Hindlimb muscle (tissue), 1 donor: ENCODE measurements around the gene NPAS1. TPM values are rescaled to one million over a fixed set of nuclear protein-coding genes. Genes with fewer than 3 reads are reported as not detected.

ENCODE experiments used
- DNase-seq: peaks from one replicate; pipeline ENCODE4 v3.0.0-alpha.2; 2013
- polyA plus RNA-seq: library from polyadenylated mRNA; unstranded; fragments of 120-200 nt; gene quantifications from one replicate; pipeline ENCODE4 v1.2.1, GENCODE V29; 2013; ENCODE audit not compliant: insufficient read length

Gene NPAS1
- polyA plus RNA-seq, 1 donor, result 7.0 TPM

DNA sequence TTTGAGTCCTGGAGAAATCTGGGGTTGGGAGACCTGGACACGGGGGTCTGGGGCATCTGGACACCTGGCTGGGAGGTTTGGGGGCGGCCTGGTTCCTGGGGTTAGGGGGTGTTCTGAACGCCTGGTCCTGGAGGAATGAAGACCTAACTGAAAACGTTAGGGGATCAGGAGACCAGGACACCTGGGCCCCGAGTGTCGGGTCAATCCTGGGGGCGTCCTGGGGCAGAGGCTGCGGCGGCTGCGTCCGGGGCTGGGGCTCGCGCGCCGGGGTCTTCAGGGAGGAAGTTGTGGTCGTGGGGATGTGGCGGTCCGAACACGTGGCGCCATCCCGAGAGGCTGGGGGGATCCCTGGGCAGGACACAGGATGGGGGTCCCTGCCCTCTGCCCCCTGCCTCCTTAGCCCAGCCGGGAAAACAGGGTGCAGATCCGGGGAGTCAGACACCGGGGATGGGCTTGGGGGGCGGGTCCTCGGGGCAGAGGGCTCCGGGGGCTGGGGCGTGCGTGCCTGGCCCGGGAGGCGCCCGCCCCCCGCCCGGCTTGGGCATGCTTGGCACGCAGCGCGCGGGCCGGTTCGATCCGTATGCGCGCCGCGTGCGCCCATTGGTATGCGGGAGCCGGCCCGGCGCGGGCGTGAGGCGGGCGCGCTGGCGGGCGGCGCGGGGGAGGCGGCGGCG is 632 bp downstream of the NPAS1 start:
- DNase-seq, result no peak

DNA sequence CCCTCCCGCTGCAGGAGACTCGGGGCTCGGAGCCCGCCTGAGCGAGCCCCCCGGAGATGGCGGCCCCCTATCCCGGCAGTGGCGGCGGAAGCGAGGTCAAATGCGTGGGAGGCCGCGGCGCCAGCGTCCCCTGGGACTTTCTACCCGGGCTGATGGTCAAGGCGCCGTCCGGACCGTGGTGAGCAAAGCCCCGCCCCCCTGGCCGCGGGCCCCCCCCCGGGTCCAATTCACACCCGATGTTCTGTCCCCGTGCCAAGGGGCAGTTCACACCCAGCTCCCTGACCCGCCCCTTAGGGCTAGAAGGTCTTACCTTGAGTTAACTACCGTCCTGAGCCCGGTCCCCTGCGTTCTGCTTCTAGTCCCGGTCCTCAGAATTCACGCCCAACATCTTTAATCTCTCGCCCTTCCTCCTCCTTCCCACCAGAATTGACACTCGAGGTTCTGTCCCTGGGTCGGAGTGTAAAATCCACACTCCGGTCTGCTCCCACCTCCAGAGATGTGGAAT is 1.4 kb downstream of the NPAS1 start:
- DNase-seq, result no peak

DNA sequence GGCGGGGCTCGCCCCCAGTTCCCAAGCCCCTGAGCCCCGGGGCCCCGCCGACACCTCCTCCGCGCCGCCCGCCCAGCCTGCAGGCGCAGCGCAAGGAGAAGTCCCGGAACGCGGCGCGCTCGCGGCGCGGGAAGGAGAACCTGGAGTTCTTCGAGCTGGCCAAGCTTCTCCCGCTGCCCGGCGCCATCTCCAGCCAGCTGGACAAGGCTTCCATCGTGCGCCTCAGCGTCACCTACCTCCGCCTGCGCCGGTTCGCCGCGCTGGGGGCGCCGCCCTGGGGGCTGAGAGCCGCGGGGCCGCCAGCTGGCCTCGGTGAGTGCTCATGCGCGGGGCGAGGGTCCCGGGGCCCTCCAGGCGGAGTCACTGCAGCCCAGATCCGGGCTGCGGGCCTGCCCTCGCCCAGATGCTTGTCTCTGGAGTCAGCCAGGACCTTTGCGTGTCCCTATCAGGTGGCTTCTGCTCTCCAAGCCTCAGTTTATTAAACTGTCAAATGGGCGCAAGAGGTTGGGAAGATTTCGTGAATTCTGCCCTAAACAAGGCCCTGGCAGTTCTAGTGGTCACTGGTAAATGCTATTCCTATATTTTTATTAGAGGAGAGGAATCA is 2.0 kb downstream of the NPAS1 start:
- DNase-seq, result no peak

DNA sequence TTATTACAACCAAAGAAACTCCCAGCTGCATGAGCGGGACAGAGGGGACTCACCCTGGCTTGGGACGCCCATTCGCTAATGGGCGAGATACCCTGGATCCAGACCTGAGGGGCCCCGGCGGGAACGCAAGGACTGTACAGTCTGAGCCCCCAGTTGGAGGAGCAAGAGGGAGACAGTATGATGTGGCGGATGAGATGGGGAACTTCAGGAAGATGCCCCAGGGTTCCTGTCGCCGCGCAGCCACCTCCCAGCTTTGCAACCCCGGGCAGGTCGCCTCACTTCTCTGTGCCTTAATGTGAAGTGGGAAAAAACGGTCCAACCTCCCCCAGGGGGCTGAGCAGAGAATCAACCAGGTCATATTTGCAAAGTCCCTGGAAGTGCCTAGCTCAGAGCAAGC is 2.5 kb downstream of the NPAS1 start:
- DNase-seq, result no peak

DNA sequence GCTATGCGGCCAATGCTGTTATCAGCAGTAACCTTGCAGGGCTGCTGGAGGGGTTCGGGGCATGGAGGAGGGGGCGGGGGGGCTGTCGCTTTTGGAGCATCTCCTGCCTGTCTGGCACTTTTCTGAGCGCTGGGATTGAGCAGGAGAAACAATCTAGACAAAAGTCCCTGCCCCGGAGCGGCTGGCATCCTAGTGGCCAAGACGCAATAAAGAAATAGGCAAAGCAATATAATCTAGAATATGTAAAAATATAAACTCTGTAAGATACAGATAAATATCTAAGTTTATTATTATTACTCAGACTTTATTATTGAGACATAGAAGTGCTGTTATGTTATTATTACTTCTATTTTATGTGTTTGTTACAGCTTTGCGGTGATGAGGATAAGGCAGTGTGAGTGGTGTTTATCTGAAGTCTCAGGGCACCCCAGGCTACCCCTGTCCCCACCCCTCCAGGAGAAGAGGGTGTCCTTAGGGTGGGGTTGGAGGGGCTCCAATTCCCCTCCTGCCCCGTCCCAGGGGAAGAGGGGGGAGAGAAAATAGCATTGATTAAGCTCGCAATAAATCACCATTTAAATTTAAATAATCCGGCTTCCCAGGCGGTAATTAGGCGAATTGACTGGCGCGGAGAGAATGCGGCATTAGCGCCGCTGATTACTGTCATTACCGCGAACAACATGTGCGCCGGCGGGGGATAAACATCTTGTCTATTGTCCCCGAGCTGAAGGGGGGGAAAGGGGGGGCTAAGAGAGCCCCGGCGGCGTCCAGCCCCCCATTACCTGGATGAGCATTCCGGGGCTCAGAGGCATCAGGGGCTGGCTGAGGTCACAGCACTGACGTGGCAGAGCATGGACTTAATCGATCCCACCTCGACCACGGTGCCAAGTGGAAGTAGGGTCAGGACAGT is 3.2 kb downstream of the NPAS1 start:
- no peak for DNase-seq

DNA sequence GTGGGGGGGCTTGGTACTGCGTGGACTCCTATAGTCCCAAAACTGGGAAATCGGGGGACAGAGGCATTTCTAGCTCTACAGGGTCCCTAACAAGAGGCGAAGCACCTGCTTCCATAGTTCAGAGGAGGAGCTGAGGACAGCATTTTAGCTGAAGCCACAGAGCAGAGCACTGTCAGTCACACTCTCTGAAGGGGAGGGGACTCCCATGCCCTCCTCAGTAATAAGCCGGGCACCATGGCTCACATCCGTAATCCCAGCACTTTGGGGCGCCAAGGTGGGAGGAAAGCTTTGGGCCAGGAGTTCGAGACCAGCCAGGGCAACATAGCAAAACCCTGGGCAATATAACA is 3.8 kb downstream of the NPAS1 start:
- no peak for DNase-seq

DNA sequence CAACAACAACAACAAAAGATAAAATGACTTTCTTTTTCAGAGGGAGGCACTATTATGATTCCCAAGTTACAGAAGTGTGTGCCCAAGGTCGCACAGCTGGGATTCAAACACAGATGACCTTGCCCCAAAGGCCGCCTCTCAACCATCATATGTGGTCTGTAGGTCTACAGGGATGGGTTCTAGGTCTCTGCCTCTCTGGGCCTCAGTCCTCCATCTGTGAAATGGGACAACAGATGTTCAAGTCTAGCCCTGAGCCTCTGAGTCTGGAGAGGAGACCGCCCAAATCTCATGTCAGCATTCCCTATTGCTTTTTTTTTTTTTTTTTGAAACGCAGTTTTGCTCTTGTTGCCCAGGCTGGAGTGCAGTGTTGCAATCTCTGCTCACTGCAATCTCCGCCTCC is 4.9 kb downstream of the NPAS1 start:
- no peak for DNase-seq

DNA sequence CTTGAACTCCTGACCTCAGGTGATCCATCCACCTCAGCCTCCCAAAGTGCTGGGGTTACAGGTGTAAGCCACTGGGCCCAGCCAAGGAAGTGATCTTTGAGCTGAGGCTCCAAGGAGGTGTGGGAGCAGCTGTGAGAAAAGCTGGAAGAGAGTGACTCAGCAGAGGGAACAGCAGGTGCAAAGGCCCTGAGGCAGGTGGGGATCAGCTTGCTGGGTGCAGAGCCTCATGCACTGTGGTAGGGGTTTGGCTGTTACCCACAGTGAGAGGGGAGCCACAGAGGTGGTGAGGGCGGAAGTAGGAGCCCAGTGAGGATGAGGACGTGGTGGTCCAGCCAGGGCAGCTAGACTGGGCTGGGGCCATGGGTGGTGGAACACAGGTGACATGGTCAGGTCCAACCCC is 6.5 kb downstream of the NPAS1 start:
- DNase-seq, result no peak

DNA sequence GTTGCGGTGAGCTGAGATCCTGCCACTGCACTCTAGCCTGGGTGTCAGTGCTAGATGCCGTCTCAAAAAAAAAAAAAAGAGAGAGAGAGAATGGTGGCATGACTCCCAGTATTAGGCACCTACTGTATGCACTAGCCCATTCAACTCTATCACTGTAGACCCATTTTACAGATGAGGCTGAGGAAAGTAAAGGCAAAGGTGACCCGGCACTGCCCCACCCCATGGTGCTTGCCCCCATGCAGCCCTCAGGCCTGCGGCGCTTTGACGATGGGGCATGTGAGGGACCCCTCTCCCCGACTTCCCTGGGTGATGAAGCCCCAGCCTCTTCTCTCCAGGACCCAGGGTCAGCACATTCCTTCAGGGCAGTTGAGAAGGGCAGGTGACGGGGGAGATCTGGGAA is 7.3 kb downstream of the NPAS1 start:
- no peak for DNase-seq

DNA sequence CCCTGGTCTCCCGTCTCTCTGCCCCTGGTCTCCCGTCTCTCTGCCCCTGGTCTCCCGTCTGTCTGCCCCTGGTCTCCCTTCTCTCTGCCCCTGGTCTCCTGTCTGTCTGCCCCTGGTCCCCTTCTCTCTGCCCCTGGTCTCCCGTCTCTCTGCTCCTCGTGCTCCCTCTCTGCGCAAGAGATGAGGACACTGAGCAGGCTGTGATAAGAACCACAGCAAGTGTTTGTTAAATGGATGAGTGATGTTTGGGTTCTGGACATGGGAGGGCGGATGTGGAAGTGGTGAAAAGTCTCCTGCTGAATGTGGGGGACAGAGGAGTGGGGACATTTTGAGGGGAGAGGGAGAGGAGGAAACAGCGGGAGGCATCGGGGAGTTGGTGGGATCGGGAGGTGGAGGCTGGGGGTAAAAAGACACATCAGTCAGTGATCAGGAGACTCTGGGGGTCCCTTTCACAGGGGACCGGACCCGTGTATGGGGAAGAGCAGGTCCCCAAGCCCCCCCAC is 8.0 kb downstream of the NPAS1 start:
- no peak for DNase-seq

DNA sequence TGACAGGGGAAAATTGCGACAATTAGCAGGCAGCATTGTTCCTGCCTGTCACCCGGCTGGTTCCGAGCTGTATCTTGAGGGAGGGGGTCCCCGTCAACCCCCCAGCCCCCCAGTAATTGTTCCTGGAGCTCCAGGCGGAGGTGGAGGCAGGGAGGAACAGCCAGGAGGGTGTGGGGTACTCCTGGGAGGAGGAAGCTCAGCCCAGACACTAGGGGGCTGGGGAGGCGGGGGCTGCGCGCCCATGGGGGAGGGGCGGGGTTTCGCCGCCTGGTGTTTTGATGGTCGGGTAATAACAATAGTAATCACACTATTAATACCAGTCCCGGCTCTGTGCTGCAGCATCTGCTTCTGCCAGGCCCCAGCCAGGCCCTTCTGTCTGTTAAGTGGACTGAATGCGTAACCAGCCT is 8.6 kb downstream of the NPAS1 start:
- DNase-seq, result no peak

DNA sequence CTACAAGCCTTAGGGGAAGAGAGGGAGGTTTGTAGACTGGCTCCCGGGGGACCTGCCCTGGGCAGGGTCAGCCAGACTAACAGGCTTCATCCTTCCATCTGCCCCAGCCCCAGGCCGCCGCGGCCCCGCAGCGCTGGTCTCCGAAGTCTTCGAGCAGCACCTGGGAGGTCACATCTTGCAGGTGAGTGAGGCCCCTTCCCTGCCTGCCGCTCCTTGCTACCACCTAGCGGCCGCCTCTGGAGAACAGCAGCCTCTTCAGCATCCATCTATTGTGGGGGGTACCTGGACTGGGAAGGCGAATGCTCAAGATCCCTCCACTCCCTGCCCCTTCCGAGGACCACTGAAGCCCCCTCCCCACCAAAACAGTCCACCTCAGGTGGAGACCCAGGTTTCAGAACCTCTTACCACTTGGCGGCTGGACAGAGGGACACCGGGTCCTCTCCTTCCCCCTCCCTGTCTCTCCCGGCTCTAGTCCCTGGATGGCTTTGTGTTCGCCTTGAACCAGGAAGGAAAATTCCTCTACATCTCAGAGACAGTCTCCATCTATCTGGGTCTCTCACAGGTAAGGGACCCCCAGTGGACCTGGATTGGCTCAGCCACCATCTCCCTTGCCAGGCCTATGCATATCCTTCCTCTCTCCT is 12.7 kb downstream of the NPAS1 start:
- no peak for DNase-seq

DNA sequence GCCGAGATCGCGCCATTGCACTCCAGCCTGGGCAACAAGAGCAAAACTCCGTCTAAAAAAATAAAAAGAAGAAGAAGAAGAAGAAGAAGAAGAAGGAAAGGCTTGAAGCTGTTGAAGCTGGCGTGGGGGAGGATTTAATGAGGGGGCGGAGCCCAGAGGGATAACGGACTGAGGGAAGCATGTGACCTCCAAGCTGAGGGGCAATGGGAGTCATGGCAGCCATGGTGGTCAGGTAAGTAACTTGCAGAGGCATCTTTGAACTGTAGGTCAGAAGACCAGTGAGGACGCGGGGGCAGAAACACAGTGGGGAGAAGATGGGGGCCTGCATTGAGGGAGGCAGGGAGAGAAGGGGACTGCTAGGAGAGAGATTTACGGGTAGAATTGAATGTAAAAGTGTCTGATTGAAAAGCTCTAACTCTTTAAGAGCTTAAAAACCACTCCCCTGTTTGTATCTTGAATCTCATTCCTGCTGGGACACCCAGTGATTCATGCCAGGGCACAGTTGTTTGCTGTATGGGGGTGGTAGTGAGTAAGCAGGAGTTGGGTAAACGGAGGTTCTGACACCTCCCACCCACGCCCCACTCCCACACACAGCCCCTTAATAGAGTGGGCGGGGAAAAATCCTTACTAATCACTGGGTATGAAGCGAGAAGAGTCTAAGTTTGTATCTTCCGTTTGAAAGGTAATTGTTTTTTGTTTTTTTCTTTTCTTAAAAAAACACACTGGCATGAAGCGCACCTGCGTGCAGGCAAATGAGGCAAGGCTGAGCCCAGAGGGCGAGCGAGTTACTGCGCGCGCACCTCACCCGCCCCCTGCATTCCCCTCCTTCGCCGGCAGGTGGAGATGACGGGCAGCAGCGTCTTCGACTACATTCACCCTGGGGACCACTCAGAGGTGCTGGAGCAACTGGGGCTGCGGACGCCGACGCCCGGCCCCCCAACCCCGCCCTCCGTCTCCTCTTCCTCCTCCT is 15.8 kb downstream of the NPAS1 start:
- DNase-seq, result peak; percentile 83

DNA sequence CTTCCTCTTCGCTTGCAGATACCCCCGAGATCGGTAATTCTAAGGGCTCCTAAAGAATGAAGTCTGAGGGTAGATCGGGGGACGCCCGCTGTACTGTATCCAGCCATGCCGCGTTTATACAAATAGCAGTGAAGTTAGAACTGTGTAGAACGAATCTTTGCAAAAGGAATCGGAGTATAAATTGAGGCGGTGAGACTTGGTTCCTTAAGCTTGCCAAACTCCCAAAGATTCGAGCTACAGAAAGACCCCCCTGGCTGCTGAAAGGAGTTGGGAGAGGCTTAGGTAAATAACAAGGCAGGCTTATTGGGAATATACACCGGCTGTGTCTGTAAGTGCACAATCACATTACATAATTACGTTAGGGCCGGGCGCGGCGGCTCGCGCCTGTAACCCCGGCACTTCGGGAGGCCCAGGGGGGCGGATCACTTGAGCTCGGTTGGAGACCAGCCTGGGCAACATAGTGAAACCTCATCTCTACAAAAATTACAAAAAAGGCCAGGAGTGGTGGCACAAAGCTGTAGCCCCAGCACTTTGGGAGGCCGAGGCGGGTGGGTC is 16.5 kb downstream of the NPAS1 start:
- DNase-seq, result no peak

DNA sequence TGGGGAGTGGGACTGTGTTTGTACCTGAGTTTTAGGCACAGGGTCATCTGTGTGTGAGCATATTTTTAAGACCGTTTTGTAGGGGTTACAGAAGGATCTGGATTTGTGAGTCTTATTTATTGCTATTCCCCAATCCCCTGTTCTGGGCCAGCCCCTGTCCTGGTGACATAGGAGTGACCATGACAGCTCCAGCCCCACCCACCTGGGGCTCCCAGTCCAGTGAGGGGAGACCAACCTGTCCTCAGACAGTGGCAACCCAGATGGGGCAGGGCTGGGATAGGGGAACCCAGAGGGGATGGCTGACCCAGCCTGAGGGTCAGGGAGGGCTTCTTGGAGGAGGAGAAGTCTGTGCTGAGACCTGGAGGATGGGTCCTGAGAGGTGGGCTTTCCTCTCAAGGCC is 18.1 kb downstream of the NPAS1 start:
- no peak for DNase-seq

DNA sequence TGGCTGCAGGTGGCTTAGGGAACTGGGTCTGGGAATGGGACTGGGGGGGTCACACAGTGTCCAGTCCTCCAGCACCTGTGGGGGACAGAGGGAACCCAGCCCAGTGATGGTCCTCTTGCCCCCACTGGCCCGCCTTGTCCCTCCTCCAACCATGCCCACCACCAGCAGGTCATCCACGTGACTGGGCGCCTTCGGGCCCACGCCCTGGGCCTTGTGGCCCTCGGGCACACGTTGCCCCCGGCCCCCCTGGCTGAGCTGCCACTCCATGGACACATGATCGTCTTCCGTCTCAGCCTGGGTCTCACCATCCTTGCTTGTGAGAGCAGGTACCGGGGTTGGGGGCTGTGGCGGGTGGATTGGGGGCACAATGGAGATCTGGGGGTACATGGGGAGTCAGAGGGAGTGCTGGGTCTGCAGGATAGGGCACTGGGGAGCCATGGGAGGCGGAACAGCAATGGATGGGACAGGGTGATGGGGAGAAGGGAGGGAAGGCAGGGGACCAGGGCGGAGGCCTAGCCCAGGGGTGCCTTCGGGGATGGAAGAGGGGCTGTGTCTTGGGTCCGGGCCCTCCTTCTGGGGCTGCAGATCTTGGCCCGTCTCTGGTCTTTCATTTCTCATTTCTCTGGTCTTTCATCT is 19.7 kb downstream of the NPAS1 start:
- DNase-seq, result no peak

DNA sequence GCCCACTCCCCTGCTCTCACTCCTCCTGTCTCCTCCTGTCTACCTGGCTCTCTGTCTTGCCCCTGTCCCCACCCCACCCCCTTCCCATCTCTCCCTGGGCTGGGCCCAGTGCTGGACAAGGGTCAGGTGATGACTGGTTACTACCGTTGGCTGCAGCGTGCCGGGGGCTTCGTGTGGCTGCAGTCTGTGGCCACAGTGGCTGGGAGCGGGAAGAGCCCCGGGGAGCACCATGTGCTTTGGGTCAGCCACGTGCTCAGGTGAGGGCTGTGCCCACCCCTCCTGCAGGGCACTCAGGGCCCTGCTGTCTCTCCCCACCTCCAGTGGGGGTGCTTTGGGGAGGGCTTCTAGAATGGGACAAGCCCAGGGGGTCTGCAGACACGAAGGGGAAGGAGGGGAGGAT is 21.2 kb downstream of the NPAS1 start:
- no peak for DNase-seq

DNA sequence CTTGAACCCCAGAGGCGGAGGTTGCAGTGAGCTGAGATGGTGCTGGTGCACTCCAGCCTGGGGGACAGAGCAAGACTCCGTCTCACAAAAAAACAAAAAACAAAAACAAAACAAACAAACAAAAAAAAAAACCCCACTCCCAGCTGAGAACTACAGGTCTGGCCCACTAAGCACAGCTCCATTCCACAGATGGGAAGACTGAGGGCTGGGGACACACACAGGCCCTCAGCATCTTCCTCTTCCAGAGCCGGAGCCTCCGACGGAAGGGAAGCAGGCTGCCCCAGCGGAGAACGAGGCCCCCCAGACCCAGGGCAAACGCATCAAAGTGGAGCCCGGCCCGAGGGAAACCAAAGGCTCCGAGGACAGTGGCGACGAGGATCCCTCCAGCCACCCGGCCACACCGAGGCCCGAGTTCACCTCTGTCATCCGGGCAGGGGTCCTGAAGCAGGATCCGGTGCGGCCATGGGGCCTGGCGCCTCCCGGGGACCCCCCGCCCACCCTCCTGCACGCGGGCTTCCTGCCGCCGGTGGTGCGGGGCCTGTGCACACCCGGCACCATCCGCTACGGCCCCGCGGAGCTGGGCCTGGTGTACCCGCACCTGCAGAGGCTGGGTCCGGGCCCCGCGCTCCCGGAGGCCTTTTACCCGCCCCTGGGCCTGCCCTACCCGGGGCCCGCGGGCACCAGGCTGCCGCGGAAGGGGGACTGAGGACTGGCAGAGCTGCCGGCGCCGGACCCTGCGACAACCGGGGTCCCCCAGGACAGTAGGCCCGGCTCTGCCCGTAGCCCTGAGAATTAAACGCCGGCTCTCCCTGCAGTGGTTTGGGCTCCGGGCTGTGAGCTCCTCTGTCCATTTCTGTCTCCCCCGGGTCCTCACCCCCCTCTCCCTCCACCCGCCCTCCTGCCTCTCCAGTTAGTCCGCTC is 25.6 kb downstream of the NPAS1 start:
- no peak for DNase-seq

DNA sequence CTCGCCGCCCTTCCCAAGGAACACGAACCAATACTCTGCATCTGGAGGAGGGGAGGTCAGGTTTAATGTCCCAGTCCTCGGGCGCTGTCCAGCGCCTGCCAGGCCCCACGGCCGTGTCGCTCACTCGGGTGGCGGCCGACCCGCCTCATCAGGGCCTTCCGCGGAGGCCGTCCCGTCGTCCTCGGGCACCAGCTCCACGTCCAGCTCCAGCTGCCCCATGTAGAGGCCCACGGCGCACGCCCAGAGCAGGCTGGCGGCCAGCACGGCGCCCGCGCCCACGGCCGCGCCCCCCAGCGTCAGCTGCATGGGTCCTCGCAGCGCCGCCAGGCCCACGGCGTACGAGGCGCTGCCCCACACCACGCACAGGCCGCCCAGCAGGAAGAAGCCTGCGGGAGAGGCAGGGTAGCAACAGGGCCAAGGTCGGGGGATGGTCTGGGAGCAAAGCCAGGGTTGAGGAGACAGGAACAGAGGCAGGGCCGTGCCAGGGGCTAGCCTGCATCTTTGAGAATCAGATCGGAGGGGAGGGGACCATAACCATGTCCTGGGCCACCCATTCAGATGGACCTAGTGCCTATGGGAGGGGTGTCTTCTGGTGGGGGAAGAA is 26.3 kb downstream of the NPAS1 start:
- no peak for DNase-seq
